Keratinocyte (primary cell): Measurements from ENCODE around the gene NHLRC3. TPM values are rescaled to one million over a fixed set of nuclear protein-coding genes. Genes with fewer than 3 reads are reported as not detected.
A peak's percentile ranks its signal among the peaks of the same experiment; 100 is the strongest.
"Not testable (repeated sequence)": the region's sequence is repeated elsewhere in the genome, so short reads cannot be mapped to it uniquely, and the experiment has no call there.

Experiments
- DNase-seq: peaks from one replicate; pipeline ENCODE4 v3.0.0-alpha.2; 2011; ENCODE audit warnings: low read depth, missing footprints, low spot score
- FAIRE-seq: peaks from 2 replicates; lab custom pipeline; 2011; peaks lifted over from hg19 to GRCh38; lab: Jason Lieb, UNC
- H2AFZ ChIP-seq: 2 replicates; pipeline ENCODE4 v1.6.0; 2012; ENCODE audit warnings: low read length, control low read depth, inconsistent platforms; ENCODE audit not compliant: control insufficient read depth
- H3K27ac ChIP-seq: 2 replicates; pipeline ENCODE4 v1.5.1; 2011; ENCODE audit warnings: low read length; ENCODE audit not compliant: control insufficient read depth, insufficient read depth
- H3K27me3 ChIP-seq: 3 replicates; pipeline ENCODE4 v1.6.0; 2011; ENCODE audit warnings: low read length; ENCODE audit not compliant: control insufficient read depth, insufficient read depth; ENCODE audit errors: extremely low read depth
- H3K36me3 ChIP-seq, 2 experiments: 2 replicates in 1 of 2; 3 replicates in 1 of 2; pipeline ENCODE4 v1.5.1; 2011; ENCODE audit warnings: low read length in 2 of 2, mild to moderate bottlenecking in 1 of 2; ENCODE audit not compliant: control insufficient read depth in 2 of 2, insufficient read depth in 2 of 2; ENCODE audit errors: extremely low read depth in 1 of 2
- H3K4me1 ChIP-seq: 3 replicates; pipeline ENCODE4 v1.5.1; 2011; ENCODE audit warnings: low read length; ENCODE audit not compliant: control insufficient read depth, insufficient read depth; ENCODE audit errors: extremely low read depth
- H3K4me2 ChIP-seq: 3 replicates; pipeline ENCODE4 v1.6.0; 2011; ENCODE audit warnings: low read depth, low read length; ENCODE audit not compliant: control insufficient read depth, insufficient read depth; ENCODE audit errors: extremely low read depth
- H3K4me3 ChIP-seq, 3 experiments: fragments of 200-600 bp in 1 of 3; sonication (generic) in 1 of 3; 2 replicates in 2 of 3; 3 replicates in 1 of 3; pipeline ENCODE4 v1.5.1; 2011 to 2016; ENCODE audit warnings: low read length in 3 of 3, mild to moderate bottlenecking in 3 of 3, control low read depth in 2 of 3, inconsistent platforms in 1 of 3, low read depth in 1 of 3, mixed read lengths in 1 of 3, mixed run types in 1 of 3, moderate library complexity in 1 of 3; ENCODE audit not compliant: control insufficient read depth in 2 of 3, insufficient read depth in 2 of 3; ENCODE audit errors: extremely low read depth in 1 of 3
- H3K79me2 ChIP-seq: 2 replicates; pipeline ENCODE4 v1.6.0; 2012; ENCODE audit warnings: low read length; ENCODE audit not compliant: control insufficient read depth, insufficient read depth
- H3K9ac ChIP-seq: 3 replicates; pipeline ENCODE4 v1.6.0; 2011; ENCODE audit warnings: low read length; ENCODE audit not compliant: control insufficient read depth, insufficient read depth; ENCODE audit errors: extremely low read depth
- H3K9me1 ChIP-seq: 3 replicates; pipeline ENCODE4 v1.6.0; 2011; ENCODE audit warnings: low read length; ENCODE audit not compliant: control insufficient read depth, insufficient read depth; ENCODE audit errors: extremely low read depth
- H3K9me3 ChIP-seq: 2 replicates; pipeline ENCODE4 v1.5.1; 2012; ENCODE audit warnings: low read depth, low read length; ENCODE audit not compliant: control insufficient read depth
- H4K20me1 ChIP-seq: 3 replicates; pipeline ENCODE4 v1.6.0; 2011; ENCODE audit warnings: low read length; ENCODE audit not compliant: control insufficient read depth, insufficient read depth; ENCODE audit errors: extremely low read depth
- CTCF ChIP-seq, 3 experiments: IDR thresholded peaks in 1 of 3; conservative IDR thresholded peaks in 1 of 3; optimal IDR thresholded peaks in 1 of 3; 2 replicates in 2 of 3; 3 replicates in 1 of 3; pipeline versions ENCODE3 to v1.5.1; 2011; ENCODE audit warnings: low read length in 3 of 3, mild to moderate bottlenecking in 3 of 3, moderate library complexity in 2 of 3, control low read depth in 1 of 3, inconsistent platforms in 1 of 3; ENCODE audit not compliant: insufficient read depth in 2 of 3; ENCODE audit errors: extremely low read depth in 1 of 3
- EZH2 ChIP-seq: IDR thresholded peaks from one replicate; pipeline ENCODE4 v1.6.1; 2012; ENCODE audit warnings: inconsistent platforms, mild to moderate bottlenecking, low read length, moderate library complexity
- dilution Hi-C: fragments of 300-500 bp; cut with MboI; formaldehyde crosslinking; loops from one replicate; pipeline ENCODE4 v1.7.0; 2020; ENCODE audit warnings: low sequenced_read_pairs; ENCODE audit not compliant: extremely low pct_ligation_motif_present
- polyA plus RNA-seq, 5 experiments: library from polyadenylated mRNA; depleted of rRNA in 3 of 5; stranded (reverse) in 3 of 5; stranded (forward) in 1 of 5; unstranded in 1 of 5; fragments of >200 nt; gene quantifications; 1 replicate in 1 of 5; 2 replicates in 3 of 5; 3 replicates in 1 of 5; pipeline versions ENCODE4 v1.2.1 to v1.2.3, GENCODE V29; 2011 to 2012; ENCODE audit warnings: missing spikeins in 2 of 5, low read depth in 1 of 5, low replicate concordance in 1 of 5

The NHLRC3 gene
- polyA plus RNA-seq, 1 donor (not counting 4 experiments of a cell fraction or from before 2014, with no cell fraction given): 9.6 TPM

DNA sequence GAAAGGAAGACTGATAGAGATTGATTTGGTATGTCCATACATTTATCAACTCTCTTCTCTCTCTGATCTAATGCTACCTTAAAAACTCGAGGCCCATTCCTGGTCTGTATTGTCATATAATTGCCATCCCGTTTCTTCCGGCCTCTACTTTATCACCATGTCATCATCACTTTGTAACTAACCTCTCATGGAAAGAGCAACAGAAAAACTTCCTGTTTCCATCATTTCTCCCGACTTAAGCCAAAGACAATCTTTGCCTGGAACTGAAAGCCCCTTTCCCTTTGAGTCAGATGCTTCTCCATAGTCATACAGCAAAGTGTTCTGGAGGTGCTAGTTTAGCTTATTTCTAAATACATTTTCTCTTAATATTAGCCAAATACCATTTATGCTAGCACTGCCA lies 44.9 kb upstream of the NHLRC3 start:
- Histone ChIP-seq H4K20me1 (no peaks in the 10 kb centered on the region), H3K9me3 (no peaks in the 10 kb centered on the region), H3K4me2 (no peak overlapping the region), H3K9ac (no peak overlapping the region), H3K4me1 (no peaks in the 10 kb centered on the region), H3K27ac (no peak overlapping the region), H3K36me3 (no peaks in the 10 kb centered on the region), H3K27me3 (no peaks in the 10 kb centered on the region), H3K79me2 (no peaks in the 10 kb centered on the region), H3K4me3 (no peak overlapping the region), H3K9me1 (no peaks in the 10 kb centered on the region), H2AFZ (no peak overlapping the region)
- no peak for FAIRE-seq
- dilution Hi-C loops: no loop called here
- DNase-seq: no peak
- no peak for TF ChIP-seq EZH2
- TF ChIP-seq CTCF (optimal IDR thresholded peaks at IDR 0.05 in 1 of 3, IDR thresholded peaks at IDR 0.05 in 1 of 3, conservative IDR thresholded peaks at IDR 0.05 in 1 of 3; ENCODE audit: extremely low read depth in 1 of 3, insufficient read depth in 2 of 3, low read length in 3 of 3): no peak

DNA sequence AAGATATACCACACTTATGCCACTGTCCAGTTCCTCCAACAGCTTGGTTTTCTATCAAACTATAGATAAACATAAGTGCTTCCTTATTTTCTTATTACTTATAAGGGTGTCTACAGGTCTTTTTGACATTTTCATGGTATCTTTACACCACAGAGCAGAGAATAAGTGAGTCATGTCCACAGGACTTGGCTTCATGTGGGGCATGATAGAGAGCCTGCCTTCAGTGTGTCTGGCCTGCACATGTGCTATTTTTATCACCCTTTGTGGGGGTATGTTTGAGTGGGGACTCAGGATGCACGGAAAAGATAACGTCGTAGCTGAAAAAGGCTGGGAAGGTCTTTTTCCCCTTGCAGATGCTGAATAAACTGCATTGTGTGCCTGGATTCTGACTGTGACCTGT lies 39.5 kb upstream of the NHLRC3 start:
- TF ChIP-seq EZH2: no peak
- no peak for TF ChIP-seq CTCF (optimal IDR thresholded peaks at IDR 0.05 in 1 of 3, IDR thresholded peaks at IDR 0.05 in 1 of 3, conservative IDR thresholded peaks at IDR 0.05 in 1 of 3; ENCODE audit: extremely low read depth in 1 of 3, insufficient read depth in 2 of 3, low read length in 3 of 3)
- Histone ChIP-seq H4K20me1 (no peaks in the 10 kb centered on the region), H3K4me3 (no peak overlapping the region), H3K9ac (no peak overlapping the region), H3K9me3 (no peaks in the 10 kb centered on the region), H3K36me3 (no peaks in the 10 kb centered on the region), H2AFZ (no peak overlapping the region), H3K4me2 (no peak overlapping the region), H3K4me1 (no peaks in the 10 kb centered on the region), H3K27ac (no peak overlapping the region), H3K9me1 (no peaks in the 10 kb centered on the region), H3K27me3 (no peaks in the 10 kb centered on the region), H3K79me2 (no peaks in the 10 kb centered on the region)
- dilution Hi-C loops: no loop called here
- FAIRE-seq (no peak), DNase-seq (no peak)

- H3K27me3 ChIP-seq, H4K20me1 ChIP-seq, DNase-seq, H3K9me1 ChIP-seq, H3K4me1 ChIP-seq, H3K79me2 ChIP-seq, H3K9ac ChIP-seq, H3K27ac ChIP-seq, H3K36me3 ChIP-seq, FAIRE-seq, H3K9me3 ChIP-seq, dilution Hi-C loops: not testable (repeated sequence)
- H3K4me2 ChIP-seq: peak overlapping the region; percentile 45
- peak overlapping the region; percentile 49 for H2AFZ ChIP-seq
- H3K4me3 ChIP-seq: peak overlapping the region in 1 of 3 experiments; percentile 16
Measured at GRCh38 chr13:39006371-39007111, 31.7 kb upstream of the NHLRC3 start.
